Measurements from ENCODE around the gene MGMT.

MGMT gene

DNA sequence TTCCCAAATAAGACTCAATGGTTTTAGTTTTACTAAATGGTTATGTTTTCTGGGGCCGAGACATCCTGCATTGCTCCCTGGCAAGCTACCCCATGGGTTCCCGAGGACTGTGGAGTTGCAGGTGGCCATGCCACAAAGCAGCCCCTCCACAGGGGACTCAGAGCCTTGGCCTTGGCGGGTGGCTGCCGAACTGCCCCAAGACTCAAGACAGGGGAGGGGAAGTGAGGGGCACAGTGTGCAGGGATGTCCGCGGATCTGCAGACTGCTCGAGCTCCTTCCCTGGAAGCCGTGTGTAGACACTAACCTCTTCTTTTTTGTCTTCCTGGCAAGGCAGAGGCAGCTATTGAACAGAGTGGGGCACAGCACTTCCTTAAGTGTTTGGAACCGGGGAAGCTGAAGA lies 342.4 kb downstream of the MGMT start:
- H3K27ac ChIP-seq (replicated peaks): no peak overlapping the region
- no peak for DNase-seq (ENCODE audit: low read depth in 1 of 2, low spot score in 1 of 2)
- no peaks in the 10 kb centered on the region for H3K27me3 ChIP-seq (ENCODE audit: insufficient read depth, poor library complexity, severe bottlenecking)
- H3K4me3 ChIP-seq (replicated peaks; ENCODE audit: insufficient read depth, low read length): no peak overlapping the region
- TF ChIP-seq SPI1 (IDR thresholded peaks at IDR 0.05; ENCODE audit: borderline replicate concordance, low read depth): no peak

DNA sequence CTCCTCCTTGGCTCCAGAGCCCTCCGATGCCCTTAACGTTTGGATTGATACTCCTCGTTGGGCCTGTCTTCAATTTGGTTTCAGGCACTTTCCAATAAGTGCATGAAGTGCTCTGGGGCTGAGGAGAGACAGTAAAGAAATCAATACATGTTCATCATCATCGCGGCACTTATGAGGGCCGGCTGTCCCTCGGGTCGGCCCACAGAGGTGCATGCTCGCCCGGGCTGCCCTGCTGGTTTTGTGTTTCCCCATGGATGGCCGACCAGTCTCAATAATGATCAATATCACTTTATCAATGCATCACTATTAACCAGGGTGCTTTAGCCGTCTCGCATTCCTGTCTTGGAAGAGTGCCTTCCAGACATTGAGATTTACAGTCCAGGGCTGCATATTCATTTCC lies 342.8 kb downstream of the MGMT start:
- no peak for DNase-seq (ENCODE audit: low read depth in 1 of 2, low spot score in 1 of 2)
- TF ChIP-seq SPI1 (IDR thresholded peaks at IDR 0.05; ENCODE audit: borderline replicate concordance, low read depth) (no peak), POLR2AphosphoS5 (IDR thresholded peaks at IDR 0.05; ENCODE audit: low read depth) (no peak), GABPA (IDR thresholded peaks at IDR 0.05; ENCODE audit: low read depth) (no peak)
- TF ChIP-seq, protein P1, sequence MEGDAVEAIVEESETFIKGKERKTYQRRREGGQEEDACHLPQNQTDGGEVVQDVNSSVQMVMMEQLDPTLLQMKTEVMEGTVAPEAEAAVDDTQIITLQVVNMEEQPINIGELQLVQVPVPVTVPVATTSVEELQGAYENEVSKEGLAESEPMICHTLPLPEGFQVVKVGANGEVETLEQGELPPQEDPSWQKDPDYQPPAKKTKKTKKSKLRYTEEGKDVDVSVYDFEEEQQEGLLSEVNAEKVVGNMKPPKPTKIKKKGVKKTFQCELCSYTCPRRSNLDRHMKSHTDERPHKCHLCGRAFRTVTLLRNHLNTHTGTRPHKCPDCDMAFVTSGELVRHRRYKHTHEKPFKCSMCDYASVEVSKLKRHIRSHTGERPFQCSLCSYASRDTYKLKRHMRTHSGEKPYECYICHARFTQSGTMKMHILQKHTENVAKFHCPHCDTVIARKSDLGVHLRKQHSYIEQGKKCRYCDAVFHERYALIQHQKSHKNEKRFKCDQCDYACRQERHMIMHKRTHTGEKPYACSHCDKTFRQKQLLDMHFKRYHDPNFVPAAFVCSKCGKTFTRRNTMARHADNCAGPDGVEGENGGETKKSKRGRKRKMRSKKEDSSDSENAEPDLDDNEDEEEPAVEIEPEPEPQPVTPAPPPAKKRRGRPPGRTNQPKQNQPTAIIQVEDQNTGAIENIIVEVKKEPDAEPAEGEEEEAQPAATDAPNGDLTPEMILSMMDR (IDR thresholded peaks at IDR 0.05; ENCODE audit: insufficient read depth, low read length): no peak
- TF ChIP-seq, protein P2, sequence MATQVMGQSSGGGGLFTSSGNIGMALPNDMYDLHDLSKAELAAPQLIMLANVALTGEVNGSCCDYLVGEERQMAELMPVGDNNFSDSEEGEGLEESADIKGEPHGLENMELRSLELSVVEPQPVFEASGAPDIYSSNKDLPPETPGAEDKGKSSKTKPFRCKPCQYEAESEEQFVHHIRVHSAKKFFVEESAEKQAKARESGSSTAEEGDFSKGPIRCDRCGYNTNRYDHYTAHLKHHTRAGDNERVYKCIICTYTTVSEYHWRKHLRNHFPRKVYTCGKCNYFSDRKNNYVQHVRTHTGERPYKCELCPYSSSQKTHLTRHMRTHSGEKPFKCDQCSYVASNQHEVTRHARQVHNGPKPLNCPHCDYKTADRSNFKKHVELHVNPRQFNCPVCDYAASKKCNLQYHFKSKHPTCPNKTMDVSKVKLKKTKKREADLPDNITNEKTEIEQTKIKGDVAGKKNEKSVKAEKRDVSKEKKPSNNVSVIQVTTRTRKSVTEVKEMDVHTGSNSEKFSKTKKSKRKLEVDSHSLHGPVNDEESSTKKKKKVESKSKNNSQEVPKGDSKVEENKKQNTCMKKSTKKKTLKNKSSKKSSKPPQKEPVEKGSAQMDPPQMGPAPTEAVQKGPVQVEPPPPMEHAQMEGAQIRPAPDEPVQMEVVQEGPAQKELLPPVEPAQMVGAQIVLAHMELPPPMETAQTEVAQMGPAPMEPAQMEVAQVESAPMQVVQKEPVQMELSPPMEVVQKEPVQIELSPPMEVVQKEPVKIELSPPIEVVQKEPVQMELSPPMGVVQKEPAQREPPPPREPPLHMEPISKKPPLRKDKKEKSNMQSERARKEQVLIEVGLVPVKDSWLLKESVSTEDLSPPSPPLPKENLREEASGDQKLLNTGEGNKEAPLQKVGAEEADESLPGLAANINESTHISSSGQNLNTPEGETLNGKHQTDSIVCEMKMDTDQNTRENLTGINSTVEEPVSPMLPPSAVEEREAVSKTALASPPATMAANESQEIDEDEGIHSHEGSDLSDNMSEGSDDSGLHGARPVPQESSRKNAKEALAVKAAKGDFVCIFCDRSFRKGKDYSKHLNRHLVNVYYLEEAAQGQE (IDR thresholded peaks at IDR 0.05; ENCODE audit: insufficient replicate concordance, low read depth): no peak
- Histone ChIP-seq H3K4me3 (replicated peaks; ENCODE audit: insufficient read depth, low read length) (no peak overlapping the region), H3K27ac (replicated peaks) (no peak overlapping the region), H3K27me3 (ENCODE audit: insufficient read depth, poor library complexity, severe bottlenecking) (no peaks in the 10 kb centered on the region)

DNA sequence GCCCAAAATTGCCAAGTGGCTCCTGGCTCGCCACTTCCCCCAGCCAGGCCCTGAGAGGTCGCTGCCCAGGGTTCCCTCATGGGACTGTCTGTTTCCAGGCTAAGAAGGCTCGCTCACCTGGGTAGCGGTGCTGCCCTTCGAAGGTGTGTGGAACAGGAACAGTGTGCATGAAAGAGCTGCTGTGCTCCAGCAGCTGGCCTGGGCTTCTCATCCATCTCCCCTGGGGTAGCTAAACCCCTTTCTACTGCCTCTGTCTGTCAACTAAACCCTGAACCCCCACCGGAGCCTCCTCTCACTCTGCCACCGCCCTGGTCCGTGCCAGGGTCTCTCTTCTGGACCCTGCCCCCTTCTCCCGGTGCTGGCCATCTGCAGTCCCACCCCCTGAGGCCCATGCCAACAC lies 344.2 kb downstream of the MGMT start:
- H3K27ac ChIP-seq (replicated peaks): no peak overlapping the region
- no peaks in the 10 kb centered on the region for H3K27me3 ChIP-seq (ENCODE audit: insufficient read depth, poor library complexity, severe bottlenecking)
- no peak overlapping the region for H3K4me3 ChIP-seq (replicated peaks; ENCODE audit: insufficient read depth, low read length)
- TF ChIP-seq SPI1 (IDR thresholded peaks at IDR 0.05; ENCODE audit: borderline replicate concordance, low read depth): no peak
- TF ChIP-seq, protein P1 (IDR thresholded peaks at IDR 0.05; ENCODE audit: insufficient read depth, low read length): no peak
- TF ChIP-seq POLR2AphosphoS5 (IDR thresholded peaks at IDR 0.05; ENCODE audit: low read depth): no peak
- TF ChIP-seq GABPA (IDR thresholded peaks at IDR 0.05; ENCODE audit: low read depth): no peak
- DNase-seq (ENCODE audit: low read depth in 1 of 2, low spot score in 1 of 2): no peak

DNA sequence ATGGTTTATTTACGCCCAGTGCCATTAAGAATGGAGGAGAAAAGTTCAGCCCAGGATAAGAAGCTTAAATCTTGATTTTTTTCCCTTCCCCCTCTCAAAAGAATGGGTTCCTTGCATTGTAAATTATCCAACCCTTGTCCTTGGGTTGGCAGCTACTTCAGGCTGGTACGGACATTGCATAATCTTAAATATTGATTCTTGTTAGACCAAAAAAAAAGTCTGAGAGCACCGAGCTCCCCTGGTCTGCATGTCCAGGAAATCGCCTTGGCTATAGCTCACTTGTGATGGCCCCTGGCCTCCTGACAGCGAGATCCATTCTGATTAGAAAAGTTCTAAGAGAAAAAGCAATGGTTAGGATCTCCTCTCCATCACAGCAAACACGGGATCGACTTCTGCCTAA lies 345.4 kb downstream of the MGMT start:
- Histone ChIP-seq H3K4me3 (replicated peaks; ENCODE audit: insufficient read depth, low read length) (no peak overlapping the region), H3K27me3 (ENCODE audit: insufficient read depth, poor library complexity, severe bottlenecking) (no peaks in the 10 kb centered on the region), H3K27ac (replicated peaks) (no peak overlapping the region)
- DNase-seq (ENCODE audit: low read depth in 1 of 2, low spot score in 1 of 2): no peak
- TF ChIP-seq, protein P2 (IDR thresholded peaks at IDR 0.05; ENCODE audit: insufficient replicate concordance, low read depth): no peak
